MG63 (cell line): ENCODE results near the gene TMEM33. TPM values are rescaled to one million over a fixed set of nuclear protein-coding genes. Genes with fewer than 3 reads are reported as not detected.
"Not testable (repeated sequence)": the region's sequence is repeated elsewhere in the genome, so short reads cannot be mapped to it uniquely, and the experiment has no call there.

Source experiments
- DNase-seq: peaks from one replicate; pipeline ENCODE4 v3.0.0-alpha.2; 2020
- H3K27me3 ChIP-seq: fragments of 250-450 bp; sonication (Bioruptor Pico); 2 replicates; pipeline ENCODE4 v1.5.1; 2020; ENCODE audit warnings: mild to moderate bottlenecking, moderate library complexity
- H3K36me3 ChIP-seq: fragments of 250-450 bp; sonication (Bioruptor Pico); 2 replicates; pipeline ENCODE4 v1.5.1; 2020; ENCODE audit warnings: mild to moderate bottlenecking, moderate library complexity
- H3K4me3 ChIP-seq: fragments of 250-450 bp; sonication (Bioruptor Pico); 2 replicates; pipeline ENCODE4 v1.5.1; 2020; ENCODE audit warnings: mild to moderate bottlenecking, moderate library complexity
- H3K9me3 ChIP-seq: fragments of 250-450 bp; sonication (Bioruptor Pico); 2 replicates; pipeline ENCODE4 v1.5.1; 2020; ENCODE audit warnings: mild to moderate bottlenecking, moderate library complexity
- total RNA-seq: library from RNA; depleted of rRNA; stranded (reverse); fragments of >200 nt; shearing (Covaris generic); gene quantifications from 2 replicates; pipeline ENCODE4 v1.2.3, GENCODE V29; 2014; ENCODE audit warnings: low replicate concordance; rRNA removed

The TMEM33 gene, protein sequence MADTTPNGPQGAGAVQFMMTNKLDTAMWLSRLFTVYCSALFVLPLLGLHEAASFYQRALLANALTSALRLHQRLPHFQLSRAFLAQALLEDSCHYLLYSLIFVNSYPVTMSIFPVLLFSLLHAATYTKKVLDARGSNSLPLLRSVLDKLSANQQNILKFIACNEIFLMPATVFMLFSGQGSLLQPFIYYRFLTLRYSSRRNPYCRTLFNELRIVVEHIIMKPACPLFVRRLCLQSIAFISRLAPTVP
- total RNA-seq = 28.1 and 37.9 TPM in 2 replicates

DNA sequence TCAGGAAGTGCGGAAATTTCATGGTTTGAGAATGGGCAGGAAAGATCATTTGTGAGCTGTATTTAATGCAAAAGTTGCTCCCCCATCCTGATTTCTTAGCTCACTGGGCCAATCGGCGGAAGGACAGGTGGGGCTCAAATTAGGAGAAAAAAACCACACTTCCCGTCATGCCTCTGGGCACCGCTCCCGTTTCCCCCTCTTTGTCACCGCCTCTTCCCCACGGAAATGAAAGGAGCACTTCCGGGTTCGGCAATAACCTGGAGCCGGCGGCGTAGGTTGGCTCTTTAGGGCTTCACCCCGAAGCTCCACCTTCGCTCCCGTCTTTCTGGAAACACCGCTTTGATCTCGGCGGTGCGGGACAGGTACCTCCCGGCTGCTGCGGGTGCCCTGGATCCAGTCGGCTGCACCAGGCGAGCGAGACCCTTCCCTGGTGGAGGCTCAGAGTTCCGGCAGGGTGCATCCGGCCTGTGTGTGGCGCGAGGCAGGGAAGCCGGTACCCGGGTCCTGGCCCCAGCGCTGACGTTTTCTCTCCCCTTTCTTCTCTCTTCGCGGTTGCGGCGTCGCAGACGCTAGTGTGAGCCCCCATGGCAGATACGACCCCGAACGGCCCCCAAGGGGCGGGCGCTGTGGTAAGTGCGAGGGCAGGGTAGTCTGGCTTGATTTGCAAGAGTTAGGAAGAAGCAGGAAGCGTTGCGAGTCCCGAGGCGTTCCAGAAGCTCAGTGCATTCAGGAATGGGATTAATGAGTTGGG is at the start of gene TMEM33:
TSS of gene TMEM33 (plus strand) at position 529 of the 751 bp plus-strand sequence. CDS start at position 585, 56 bp downstream.
- no peaks in the 10 kb centered on the region for H3K9me3 ChIP-seq
- peaks cover 18% of the 10 kb centered on the region for H3K36me3 ChIP-seq
- peak within 1 kb of the TSS; percentile 77 for H3K4me3 ChIP-seq
- H3K27me3 ChIP-seq = no peaks in the 10 kb centered on the region
- DNase-seq = peak; percentile 81

DNA sequence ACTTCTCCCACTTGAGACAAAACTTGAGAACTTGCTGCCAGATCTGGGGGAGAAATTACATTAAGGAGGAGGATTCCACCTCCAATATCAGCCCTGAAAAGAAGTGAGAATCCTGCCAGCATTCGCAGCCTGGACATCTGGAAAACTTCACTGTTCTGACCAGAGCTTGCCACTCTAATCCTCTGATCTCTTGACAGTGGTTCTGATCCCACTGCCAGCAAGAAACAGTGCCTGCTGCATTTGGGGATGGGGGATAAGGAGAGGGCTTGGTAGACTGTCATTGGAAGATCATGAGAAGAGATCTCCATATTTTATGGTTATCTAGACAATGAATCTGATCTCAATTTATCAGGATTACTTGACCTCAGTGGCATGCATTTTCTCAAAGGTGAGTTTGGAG is 49.8 kb upstream of the TMEM33 start:
- H3K36me3 ChIP-seq = no peaks in the 10 kb centered on the region
- DNase-seq = no peak
- H3K4me3 ChIP-seq = no peak overlapping the region
- peaks cover 5% of the 10 kb centered on the region; the same call in 1 of the 2 replicates for H3K27me3 ChIP-seq
- H3K9me3 ChIP-seq = no peaks in the 10 kb centered on the region

DNA sequence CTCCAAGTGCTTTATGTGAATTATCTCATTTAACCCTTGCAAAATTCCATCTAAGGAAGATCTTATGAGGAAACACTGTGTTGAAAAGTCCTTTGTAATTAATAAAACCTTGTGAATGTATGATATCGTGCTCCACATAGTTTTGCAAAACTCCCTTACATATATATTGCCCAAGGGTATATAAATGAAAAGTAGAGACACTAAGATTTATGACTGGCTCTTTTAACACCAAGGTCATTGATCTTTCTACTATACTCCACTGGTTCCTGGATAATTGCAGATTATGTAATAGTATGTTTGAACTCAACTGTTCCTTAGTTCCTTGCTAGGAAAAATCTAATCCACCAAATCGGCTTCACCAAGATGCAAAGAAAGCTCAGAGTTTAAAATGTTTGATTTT is 48.0 kb upstream of the TMEM33 start:
- no peaks in the 10 kb centered on the region for H3K27me3 ChIP-seq
- no peaks in the 10 kb centered on the region for H3K36me3 ChIP-seq
- H3K9me3 ChIP-seq = no peaks in the 10 kb centered on the region
- no peak overlapping the region for H3K4me3 ChIP-seq
- DNase-seq = no peak

DNA sequence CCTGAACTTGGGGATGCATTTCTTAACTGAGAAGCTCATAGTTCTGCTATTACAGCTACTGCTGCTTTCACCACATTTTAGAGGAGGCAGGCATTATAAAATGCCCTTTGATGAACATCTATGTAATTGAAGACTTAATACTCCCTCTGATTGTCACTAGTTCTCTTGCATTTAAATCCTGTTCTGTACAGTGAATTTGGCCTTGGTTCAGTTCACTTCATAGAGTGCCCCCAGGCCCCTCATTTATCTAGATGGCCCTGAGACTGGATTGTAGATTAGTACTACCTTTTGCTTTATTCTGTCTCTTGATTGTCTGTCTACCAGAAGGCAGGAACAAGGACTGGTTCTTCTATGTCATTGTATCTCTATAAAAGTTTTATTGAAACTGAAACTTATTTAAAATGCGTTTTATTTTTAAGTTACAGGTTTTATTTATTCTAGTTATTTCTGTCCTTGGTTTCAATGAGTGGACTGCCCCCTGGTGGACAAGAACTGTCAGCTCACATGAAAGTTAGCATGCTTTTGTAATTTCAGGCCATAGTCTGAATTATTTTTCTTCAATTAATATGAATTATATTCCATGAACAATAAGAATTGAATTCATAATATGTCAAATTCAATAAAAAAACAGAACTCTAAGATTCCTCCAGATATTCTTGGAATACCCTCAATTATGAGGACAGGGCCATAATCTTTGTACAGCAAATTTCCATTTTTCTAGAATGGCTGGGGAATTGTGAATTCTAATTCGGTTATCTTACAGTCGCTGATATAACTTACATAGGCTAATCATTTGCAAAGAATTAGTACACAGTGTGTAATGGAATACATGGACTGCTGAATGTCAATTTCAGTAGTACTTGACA is 47.2 kb upstream of the TMEM33 start:
- no peak for DNase-seq
- Histone ChIP-seq H3K9me3 (no peaks in the 10 kb centered on the region), H3K36me3 (no peaks in the 10 kb centered on the region), H3K27me3 (no peaks in the 10 kb centered on the region), H3K4me3 (no peak overlapping the region)

DNA sequence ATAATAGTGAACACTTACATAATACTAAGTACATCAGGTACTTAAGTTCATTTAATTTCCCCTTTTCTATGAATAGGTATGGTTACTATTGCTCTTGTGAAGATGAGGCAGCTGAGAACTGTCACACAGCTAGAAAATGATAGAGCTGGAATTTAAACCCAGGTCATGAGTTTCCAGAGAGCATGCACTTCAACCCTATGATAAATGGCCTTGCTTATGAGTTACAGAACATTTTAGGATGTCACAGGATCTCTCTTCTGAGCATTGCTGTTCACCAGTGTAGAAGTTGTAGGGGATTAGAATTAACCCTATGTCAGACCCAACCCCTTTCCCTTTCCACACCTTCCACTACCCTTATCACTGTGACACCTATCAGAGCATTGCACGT is 46.5 kb upstream of the TMEM33 start:
- H3K9me3 ChIP-seq = no peaks in the 10 kb centered on the region
- no peaks in the 10 kb centered on the region for H3K36me3 ChIP-seq
- no peak for DNase-seq
- H3K4me3 ChIP-seq = no peak overlapping the region
- H3K27me3 ChIP-seq = no peaks in the 10 kb centered on the region

DNA sequence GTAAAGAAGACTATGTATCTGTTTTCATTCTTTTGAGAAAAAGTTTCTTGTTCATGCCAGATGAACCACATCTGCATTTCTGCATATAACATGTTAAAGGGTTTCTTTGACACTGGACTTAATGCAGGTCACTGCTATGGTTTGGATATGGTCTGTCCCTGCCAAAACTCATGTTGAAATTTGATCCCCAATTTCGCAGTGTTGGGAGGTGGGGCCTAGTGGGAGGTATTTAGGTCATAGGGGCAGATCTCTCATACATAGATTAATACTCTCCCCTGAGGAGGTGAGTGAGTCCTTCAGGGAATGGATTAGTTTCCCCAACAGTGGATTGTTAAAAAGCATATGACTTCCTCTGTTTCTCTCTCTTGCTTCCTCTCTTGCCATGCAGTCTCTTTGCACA is 45.9 kb upstream of the TMEM33 start:
- Histone ChIP-seq H3K9me3 (no peaks in the 10 kb centered on the region), H3K27me3 (no peaks in the 10 kb centered on the region), H3K36me3 (no peaks in the 10 kb centered on the region), H3K4me3 (no peak overlapping the region)
- no peak for DNase-seq

DNA sequence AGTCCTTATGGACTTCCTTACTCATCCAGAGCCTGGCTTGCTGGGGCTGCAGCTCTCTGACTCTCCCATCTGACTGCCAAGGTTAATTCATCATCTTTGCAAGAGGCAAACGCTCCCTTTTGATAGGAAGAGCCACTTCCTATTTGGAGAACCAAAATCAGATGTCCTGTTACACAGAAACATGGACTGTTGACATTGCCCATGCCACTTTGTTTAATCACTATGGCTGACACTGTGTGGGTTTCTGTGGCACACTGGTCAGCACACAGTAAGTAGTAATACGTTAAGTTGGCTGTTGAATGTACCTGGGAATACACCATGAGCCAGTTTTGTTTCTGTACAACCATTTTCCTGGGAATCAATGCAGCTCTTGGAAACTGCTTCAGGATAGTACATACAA is 45.1 kb upstream of the TMEM33 start:
- Histone ChIP-seq H3K27me3 (no peaks in the 10 kb centered on the region), H3K9me3 (no peaks in the 10 kb centered on the region), H3K36me3 (no peaks in the 10 kb centered on the region), H3K4me3 (no peak overlapping the region)
- DNase-seq = no peak

DNA sequence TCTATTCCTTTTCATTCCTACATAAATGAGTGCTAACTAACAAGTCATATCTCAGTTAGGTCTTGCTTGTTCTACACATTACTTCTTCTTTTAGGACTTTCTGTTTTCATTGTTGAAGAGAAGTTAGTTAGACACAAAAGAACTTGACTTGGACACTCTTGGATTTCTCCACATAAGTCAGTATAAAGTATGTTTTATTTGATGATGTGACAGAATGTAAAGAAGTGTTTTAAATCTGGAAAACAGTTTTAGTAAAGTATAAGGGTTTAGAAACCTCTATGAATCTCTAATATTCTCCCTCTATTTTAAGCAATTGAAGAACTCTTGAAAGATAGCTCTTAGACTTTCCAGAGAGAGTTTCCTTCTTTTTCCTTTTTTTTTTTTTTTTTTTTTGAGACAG is 38.6 kb upstream of the TMEM33 start:
- Histone ChIP-seq H3K36me3 (no peaks in the 10 kb centered on the region), H3K4me3 (no peak overlapping the region), H3K27me3 (no peaks in the 10 kb centered on the region), H3K9me3 (no peaks in the 10 kb centered on the region)
- no peak for DNase-seq

DNA sequence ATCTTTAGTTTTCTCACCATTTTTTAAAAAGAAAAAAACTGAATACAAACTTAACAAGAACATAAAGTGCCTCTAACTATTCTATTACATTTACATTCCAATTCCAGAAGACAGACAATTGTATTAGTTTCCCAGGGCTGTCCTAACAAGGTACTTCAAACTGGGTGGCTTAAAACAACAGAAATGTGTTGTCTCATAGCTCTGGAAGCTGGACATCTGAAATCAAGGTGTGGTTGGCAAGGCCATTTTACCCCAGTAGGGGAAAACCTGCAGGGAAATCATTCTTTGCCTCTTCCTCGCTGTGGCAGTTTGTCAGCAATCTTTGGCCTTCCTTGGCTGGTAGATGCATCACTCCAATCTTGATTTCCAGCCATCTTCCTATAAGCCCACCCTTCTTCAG is 37.5 kb upstream of the TMEM33 start:
- DNase-seq = no peak
- Histone ChIP-seq H3K27me3 (no peaks in the 10 kb centered on the region), H3K9me3 (no peaks in the 10 kb centered on the region), H3K4me3 (no peak overlapping the region), H3K36me3 (no peaks in the 10 kb centered on the region)

DNA sequence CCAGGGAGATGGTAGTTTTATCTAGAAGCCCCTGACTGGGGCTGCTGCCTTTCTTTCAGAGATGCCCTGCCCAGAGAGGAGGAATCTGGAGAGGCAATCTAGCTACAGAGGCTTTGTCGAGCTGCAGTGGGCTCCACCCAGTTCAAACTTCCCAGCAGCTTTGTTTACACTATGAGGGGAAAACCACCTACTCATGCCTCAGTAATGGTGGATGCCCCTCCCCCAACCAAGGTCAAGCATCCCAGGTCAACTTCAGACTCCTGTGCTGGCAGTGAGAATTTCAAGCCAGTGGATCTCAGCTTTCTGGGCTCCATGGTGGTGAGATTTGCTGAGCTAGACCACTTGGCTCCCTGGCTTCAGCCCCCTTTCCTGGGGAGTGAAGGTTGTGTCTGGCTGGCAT is 26.1 kb upstream of the TMEM33 start:
- H3K36me3 ChIP-seq, H3K9me3 ChIP-seq, H3K27me3 ChIP-seq, H3K4me3 ChIP-seq: not testable (repeated sequence)
- DNase-seq = peak; percentile 39

DNA sequence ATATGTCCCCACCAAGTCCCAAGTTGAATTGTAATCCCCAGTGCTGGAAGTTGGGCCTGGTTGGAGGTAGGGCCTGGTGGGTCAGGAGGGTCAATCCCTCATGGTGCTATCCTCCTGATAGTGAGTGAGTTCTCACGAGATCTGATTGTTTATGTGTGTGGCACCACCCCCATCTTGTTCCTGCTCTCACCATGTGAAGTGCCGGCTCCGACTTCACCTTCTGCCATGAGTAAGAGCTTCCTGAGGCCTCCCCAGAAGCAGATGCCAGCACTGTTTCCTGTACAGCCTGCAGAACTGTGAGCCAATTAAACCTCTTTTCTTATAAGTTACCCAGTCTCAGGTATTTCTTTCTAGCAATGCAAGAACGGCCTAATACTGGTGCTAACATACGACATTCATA is 22.7 kb upstream of the TMEM33 start:
- Histone ChIP-seq H3K4me3 (no peak overlapping the region), H3K9me3 (no peaks in the 10 kb centered on the region), H3K27me3 (no peaks in the 10 kb centered on the region), H3K36me3 (no peaks in the 10 kb centered on the region)
- no peak for DNase-seq

DNA sequence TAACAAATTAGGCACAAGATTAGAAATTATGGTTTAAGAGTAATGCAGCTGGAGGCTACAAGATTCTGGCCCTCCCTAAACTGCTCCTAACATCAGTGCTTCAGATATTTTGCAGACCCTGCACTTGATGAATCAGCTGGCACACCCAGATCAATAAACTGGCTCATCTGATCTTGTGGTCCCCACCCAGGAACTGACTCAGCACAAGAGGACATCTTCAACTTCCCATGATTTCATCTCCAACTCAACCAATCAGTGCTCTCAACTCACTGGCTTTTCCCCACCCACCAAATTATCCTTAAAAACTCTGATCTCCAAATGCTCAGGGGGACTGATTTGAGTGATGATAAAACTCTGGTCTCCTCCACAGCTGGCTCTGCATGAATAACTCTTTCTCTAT is 21.7 kb upstream of the TMEM33 start:
- H3K27me3 ChIP-seq = no peaks in the 10 kb centered on the region
- peak; percentile 18 for DNase-seq
- no peaks in the 10 kb centered on the region for H3K9me3 ChIP-seq
- H3K36me3 ChIP-seq = no peaks in the 10 kb centered on the region
- H3K4me3 ChIP-seq = no peak overlapping the region

DNA sequence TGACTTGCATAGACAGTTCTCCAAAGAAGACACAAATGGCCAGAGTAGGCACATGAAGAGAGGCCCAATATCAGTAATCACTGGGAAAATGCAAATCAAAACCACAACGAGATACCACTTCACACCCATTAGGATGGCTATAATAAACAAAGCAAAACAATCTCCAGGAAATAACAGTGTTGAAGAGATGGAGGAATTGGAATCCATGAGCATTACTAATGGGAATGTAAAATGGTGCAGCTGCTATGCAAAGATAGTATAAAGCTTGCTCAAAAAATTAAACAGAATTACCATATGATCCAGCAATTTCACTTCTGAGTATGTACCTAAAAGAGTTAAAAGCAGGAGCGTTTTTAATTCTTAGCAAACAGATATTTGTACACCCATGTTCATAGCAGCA is 17.0 kb upstream of the TMEM33 start:
- H3K36me3 ChIP-seq = no peaks in the 10 kb centered on the region
- H3K27me3 ChIP-seq = no peaks in the 10 kb centered on the region
- no peaks in the 10 kb centered on the region; the same call in 1 of the 2 replicates for H3K9me3 ChIP-seq
- DNase-seq = no peak
- H3K4me3 ChIP-seq = no peak overlapping the region

DNA sequence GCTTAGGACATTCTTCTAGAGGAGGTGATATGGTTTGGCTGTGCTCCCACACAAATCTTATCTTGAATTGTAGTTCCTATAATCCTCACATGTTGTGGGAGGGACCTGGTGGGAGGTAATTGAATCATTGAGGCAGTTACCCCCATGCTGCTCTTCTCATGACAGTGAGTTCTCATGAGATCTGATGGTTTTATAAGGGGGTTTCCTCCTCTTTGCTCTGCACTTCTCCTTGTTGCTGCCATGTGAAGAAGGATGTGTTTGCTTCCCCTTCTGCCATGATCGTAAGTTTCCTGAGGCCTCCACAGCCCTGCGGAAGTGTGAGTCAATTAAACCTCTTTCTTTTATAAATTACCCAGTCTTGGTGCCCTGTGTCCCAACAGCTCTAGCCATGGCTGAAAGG is 14.8 kb upstream of the TMEM33 start:
- not testable (repeated sequence) for DNase-seq, H3K27me3 ChIP-seq, H3K9me3 ChIP-seq, H3K36me3 ChIP-seq, H3K4me3 ChIP-seq

DNA sequence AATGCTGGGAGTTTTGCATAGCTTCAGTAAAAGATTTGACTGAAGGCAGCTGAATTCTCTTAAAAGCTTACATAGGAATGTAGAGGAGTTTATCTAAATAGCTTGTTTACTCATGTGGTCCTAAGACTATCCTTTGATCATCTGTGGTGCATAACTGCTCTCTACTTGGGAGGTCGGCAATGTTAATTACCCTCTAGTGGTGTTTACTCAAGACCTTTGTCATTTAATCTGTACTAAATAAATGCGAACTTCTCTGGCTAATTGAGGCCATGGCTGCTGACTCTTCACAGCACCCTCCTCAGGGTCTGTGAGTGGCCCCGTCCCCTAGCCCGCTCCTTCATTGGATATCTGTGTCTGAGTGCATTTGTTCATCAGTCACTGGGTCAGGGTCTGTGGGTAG is 13.8 kb upstream of the TMEM33 start:
- no peaks in the 10 kb centered on the region; the same call in 1 of the 2 replicates for H3K9me3 ChIP-seq
- no peaks in the 10 kb centered on the region for H3K36me3 ChIP-seq
- no peak for DNase-seq
- H3K27me3 ChIP-seq = no peaks in the 10 kb centered on the region
- no peak overlapping the region for H3K4me3 ChIP-seq

DNA sequence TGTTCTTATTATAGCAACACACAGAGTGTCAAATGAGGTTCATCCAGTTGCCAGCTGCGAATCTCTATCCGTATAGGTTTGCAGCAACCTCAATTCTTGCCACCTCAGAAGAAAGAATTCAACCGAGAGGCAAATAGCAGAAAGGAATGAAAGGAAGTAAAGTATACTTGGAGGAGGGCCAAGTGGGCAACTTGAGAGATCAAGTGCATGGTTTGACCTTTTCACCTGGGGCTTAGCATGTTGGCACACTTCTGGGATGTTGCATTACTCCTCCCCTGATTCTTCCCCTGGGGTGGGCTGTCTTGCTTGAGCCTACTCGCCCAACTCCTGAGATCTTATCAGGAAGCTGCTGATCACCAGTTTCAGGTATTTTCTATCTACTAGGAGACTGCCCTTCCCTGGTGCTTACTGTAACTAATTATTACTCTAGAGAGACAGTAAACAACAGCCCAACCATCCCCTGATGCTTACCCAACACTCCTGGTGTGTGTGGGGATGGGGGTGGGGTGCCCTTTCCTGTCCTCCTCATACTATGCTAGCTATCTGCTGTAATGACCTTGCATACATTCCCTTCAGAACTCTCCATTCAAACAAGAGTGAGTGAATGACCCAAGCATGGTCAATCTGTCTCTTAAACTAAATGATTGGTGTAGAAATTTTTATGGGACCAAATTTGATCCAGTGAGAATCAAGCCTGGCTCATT is 7.3 kb upstream of the TMEM33 start:
- Histone ChIP-seq H3K4me3 (no peak overlapping the region), H3K36me3 (no peaks in the 10 kb centered on the region), H3K9me3 (no peaks in the 10 kb centered on the region), H3K27me3 (no peaks in the 10 kb centered on the region)
- no peak for DNase-seq
